ENCODE measurements around the gene ACTR2. TPM values are rescaled to one million over a fixed set of nuclear protein-coding genes. Genes with fewer than 3 reads are reported as not detected.

ACTR2 gene
- total and polyA plus RNA-seq, 7 donors, result 38.9 to 99.0 (median 84.1) TPM

DNA sequence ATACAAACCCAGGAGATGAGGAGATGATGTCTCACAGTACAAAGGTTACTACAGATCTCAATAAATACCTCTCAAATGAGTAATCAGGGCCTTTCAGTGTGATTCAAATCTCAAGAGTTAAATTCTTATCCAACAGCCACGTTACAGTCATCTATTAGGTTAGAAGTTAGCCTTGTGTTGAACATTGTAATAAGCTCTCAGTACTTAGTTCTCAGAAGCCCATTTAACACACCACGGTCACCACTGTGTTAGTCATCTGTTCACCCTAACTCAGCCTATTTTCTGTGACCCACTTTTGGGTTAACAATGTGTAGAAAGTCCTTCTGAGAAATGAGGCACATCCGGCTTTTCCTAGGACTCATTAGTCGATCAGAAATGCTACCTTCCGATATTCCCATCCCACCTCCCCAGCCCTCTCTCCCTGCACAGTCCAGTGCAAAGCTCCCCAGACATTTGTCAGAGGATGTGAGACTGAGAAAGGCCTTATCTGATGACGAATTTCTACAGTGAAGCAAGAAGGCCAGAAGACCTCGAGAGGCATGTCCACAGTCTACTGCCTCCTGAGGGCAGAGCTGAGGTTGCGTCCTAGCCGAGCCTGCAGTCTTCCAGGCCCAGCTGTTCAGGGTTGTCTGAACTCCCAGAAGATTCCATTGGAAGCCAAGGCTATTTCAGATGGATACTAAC lies 92.6 kb downstream of the ACTR2 start:
- H3K9me3 ChIP-seq, result no peaks in the 10 kb centered on the region
- no peaks in the 10 kb centered on the region for H3K4me1 ChIP-seq
- WGBS, 3 donors, result 67 to 76% (median 74%) methylated on average over 9 of the region's 9 CpGs
- peaks cover 0 to 3% of the 10 kb centered on the region in 2 donors for H3K36me3 ChIP-seq (ENCODE audit: insufficient read depth in 1 of 2, low read depth in 1 of 2)
- H3K4me3 ChIP-seq, result no peak overlapping the region
- TF ChIP-seq, protein P1, sequence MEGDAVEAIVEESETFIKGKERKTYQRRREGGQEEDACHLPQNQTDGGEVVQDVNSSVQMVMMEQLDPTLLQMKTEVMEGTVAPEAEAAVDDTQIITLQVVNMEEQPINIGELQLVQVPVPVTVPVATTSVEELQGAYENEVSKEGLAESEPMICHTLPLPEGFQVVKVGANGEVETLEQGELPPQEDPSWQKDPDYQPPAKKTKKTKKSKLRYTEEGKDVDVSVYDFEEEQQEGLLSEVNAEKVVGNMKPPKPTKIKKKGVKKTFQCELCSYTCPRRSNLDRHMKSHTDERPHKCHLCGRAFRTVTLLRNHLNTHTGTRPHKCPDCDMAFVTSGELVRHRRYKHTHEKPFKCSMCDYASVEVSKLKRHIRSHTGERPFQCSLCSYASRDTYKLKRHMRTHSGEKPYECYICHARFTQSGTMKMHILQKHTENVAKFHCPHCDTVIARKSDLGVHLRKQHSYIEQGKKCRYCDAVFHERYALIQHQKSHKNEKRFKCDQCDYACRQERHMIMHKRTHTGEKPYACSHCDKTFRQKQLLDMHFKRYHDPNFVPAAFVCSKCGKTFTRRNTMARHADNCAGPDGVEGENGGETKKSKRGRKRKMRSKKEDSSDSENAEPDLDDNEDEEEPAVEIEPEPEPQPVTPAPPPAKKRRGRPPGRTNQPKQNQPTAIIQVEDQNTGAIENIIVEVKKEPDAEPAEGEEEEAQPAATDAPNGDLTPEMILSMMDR (IDR thresholded peaks at IDR 0.05), result no peak
- no peak overlapping the region for H3K27ac ChIP-seq
- ATAC-seq (peak; percentile 46 to 86 (median 72)), DNase-seq (peak; percentile 55 to 67)
- intact Hi-C loops (cut with DNase I), result no loop called here
- no peaks in the 10 kb centered on the region for H3K27me3 ChIP-seq (ENCODE audit: insufficient read depth in 3 of 3, low read length in 2 of 3)

Other genes starting within 250 kb of the ACTR2 start
- 10 to 100 TPM; 13.9 to 50.3 (median 20.2) TPM for gene SLC1A4, start 238.4 kb upstream of the ACTR2 start, total RNA-seq
- gene SLC1A4, start 238.4 kb upstream of the ACTR2 start, polyA plus RNA-seq, result 10 to 100 TPM in 1 of 3 donors, 1 to 10 TPM in 2; 3.4 to 12.7 (median 9.6) TPM
- gene CEP68, start 171.4 kb upstream of the ACTR2 start, total RNA-seq, result 10 to 100 TPM; 28.2 to 63.3 (median 38.9) TPM
- 10 to 100 TPM in 2 of 3 donors, 1 to 10 TPM in 1; 7.3 to 17.5 (median 17.3) TPM for gene CEP68, start 171.4 kb upstream of the ACTR2 start, polyA plus RNA-seq
- gene RAB1A, start 97.7 kb upstream of the ACTR2 start, total RNA-seq, result 10 to 100 TPM; 52.0 to 94.2 (median 85.8) TPM
- gene RAB1A, start 97.7 kb upstream of the ACTR2 start, polyA plus RNA-seq, result 100 to 1,000 TPM in 2 of 3 donors, 10 to 100 TPM in 1; 83.4 to 229 (median 137) TPM
- 10 to 100 TPM in 1 of 4 donors, 1 to 10 TPM in 3; 8.5 to 16.9 (median 9.2) TPM for gene SPRED2, start 204.8 kb downstream of the ACTR2 start, total RNA-seq
- gene SPRED2, start 204.8 kb downstream of the ACTR2 start, polyA plus RNA-seq, result 1 to 10 TPM; 3.8 to 7.9 (median 4.1) TPM

Data from psoas muscle (tissue), 8 donors.